Right kidney (tissue), 1 donor: ENCODE measurements around the gene LMO1.

Source experiments
- DNase-seq: peaks from one replicate; pipeline ENCODE4 v3.0.0-alpha.2; 2016

Gene LMO1

GRCh38 chr11:8203414-8203715 is 60.3 kb downstream of the LMO1 start:
- DNase-seq: no peak

- no peak for DNase-seq
These were observed 60.9 kb downstream of the LMO1 start for GRCh38 chr11:8202516-8203413.

GRCh38 chr11:8201644-8202365 is 61.9 kb downstream of the LMO1 start:
- no peak for DNase-seq

- DNase-seq: no peak
These were observed 64.0 kb downstream of the LMO1 start for GRCh38 chr11:8199676-8200075.

- no peak for DNase-seq
These were observed 66.9 kb downstream of the LMO1 start for GRCh38 chr11:8196749-8197148.

- no peak for DNase-seq
These were observed 68.7 kb downstream of the LMO1 start for GRCh38 chr11:8194956-8195355.

GRCh38 chr11:8192896-8193209 is 70.8 kb downstream of the LMO1 start:
- DNase-seq: no peak

GRCh38 chr11:8192016-8192895 is 71.4 kb downstream of the LMO1 start:
- peak; percentile 30 for DNase-seq

GRCh38 chr11:8190431-8190830 is 73.2 kb downstream of the LMO1 start:
- DNase-seq: no peak

- no peak for DNase-seq
These were observed 77.2 kb downstream of the LMO1 start for GRCh38 chr11:8186429-8186828.

GRCh38 chr11:8183111-8183510 is 80.6 kb downstream of the LMO1 start:
- DNase-seq: no peak

GRCh38 chr11:8180469-8180868 is 83.2 kb downstream of the LMO1 start:
- DNase-seq: no peak

- DNase-seq: no peak
These were observed 85.4 kb downstream of the LMO1 start for GRCh38 chr11:8178297-8178696.

GRCh38 chr11:8177136-8177535 is 86.5 kb downstream of the LMO1 start:
- DNase-seq: no peak
